WI38 (cell line): Measurements from ENCODE around the gene UPK2.

Source experiments
- H3K4me3 ChIP-seq: 2 replicates; pipeline ENCODE4 v1.5.1; 2011; ENCODE audit warnings: low read depth, mild to moderate bottlenecking, control low read depth, low read length
- TF ChIP-seq, protein P1 (sequence below): IDR thresholded peaks from 2 replicates; pipeline ENCODE4 v1.5.1; 2012; ENCODE audit warnings: low read depth, mild to moderate bottlenecking, control low read depth, low read length

UPK2 gene

DNA sequence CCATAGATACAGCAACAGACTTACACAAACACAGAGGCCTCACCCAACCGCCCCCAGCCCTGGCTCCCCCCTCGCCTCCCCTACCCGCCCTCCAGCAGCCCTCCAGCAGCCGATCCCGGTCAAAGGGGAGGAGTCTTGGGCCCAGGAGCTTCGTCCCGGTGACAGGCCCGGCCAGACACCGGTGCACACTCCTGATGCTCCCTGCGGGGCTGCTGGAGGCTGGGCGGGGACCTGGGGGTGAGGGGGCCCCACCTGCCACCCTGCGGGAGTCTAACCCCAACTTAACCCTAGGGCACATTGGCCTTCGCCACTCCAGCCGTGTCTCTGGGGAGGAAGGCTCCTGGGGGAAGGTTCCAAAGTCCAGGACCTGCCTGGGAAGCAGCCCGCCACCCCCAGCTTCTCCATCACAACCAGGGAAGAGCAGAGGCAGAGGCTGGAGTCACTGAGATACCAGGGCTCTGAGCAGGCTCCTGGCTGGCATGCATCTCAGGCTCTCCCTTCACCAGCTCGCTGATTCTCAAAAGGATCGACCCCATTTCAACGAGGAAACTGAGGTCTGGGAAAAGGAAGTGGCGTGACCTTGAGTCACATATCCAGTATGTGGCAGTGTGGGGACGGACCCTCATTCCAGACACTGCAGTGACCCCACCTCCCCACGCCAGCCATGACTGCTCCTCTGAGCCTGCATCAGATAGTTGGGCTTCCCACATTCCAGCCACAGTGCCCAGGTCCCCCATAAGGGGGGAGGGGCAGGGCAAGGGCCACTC lies 44.8 kb upstream of the UPK2 start:
- H3K4me3 ChIP-seq: peak overlapping the region; percentile 43

DNA sequence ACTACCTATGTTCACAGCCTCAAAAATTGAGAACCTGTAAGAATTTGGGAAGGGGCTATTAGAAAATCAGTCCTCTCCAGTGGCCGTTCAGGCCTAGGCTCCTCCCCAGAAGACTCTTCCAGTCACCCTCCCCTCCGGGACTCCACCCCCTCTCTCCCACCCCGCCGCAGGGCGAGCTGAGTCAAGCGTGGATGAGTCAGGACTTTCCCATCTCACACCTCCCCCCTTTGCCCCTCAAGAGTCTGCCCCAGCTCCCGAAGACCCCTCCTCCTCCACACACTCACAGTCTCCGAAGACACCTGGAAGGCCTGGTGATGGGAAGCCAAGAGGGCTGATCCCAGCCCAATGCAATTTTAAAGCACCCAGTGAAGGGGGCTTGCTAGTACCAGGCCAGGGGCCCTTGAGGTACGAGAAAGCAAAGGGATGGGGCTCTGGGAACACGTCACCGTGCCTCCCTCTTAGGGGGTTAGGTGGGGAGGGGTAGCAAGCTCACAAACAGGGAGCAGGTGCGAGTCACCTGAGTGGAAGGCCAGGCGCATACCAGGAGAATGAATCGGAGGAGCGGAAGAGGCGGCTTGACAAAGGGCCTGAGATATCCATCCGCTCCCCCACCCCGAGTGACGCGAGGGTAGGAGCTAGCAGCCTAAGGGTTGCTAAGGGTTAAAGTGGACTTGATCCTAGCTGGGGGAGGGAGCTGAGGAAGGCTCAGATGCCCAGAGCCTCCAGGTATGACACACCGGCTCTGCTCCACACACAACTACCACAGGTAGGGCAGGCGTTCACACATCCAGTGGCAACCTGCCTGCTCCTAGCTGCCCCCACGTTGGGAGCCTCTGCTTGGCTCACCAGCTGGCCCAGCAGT lies 44.0 kb upstream of the UPK2 start:
- TF ChIP-seq, protein P1, sequence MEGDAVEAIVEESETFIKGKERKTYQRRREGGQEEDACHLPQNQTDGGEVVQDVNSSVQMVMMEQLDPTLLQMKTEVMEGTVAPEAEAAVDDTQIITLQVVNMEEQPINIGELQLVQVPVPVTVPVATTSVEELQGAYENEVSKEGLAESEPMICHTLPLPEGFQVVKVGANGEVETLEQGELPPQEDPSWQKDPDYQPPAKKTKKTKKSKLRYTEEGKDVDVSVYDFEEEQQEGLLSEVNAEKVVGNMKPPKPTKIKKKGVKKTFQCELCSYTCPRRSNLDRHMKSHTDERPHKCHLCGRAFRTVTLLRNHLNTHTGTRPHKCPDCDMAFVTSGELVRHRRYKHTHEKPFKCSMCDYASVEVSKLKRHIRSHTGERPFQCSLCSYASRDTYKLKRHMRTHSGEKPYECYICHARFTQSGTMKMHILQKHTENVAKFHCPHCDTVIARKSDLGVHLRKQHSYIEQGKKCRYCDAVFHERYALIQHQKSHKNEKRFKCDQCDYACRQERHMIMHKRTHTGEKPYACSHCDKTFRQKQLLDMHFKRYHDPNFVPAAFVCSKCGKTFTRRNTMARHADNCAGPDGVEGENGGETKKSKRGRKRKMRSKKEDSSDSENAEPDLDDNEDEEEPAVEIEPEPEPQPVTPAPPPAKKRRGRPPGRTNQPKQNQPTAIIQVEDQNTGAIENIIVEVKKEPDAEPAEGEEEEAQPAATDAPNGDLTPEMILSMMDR: no peak
- H3K4me3 ChIP-seq: peak overlapping the region; percentile 43

More for the DNA sequence above, 44.8 kb upstream of the UPK2 start:
- TF ChIP-seq, protein P1: no peak

DNA sequence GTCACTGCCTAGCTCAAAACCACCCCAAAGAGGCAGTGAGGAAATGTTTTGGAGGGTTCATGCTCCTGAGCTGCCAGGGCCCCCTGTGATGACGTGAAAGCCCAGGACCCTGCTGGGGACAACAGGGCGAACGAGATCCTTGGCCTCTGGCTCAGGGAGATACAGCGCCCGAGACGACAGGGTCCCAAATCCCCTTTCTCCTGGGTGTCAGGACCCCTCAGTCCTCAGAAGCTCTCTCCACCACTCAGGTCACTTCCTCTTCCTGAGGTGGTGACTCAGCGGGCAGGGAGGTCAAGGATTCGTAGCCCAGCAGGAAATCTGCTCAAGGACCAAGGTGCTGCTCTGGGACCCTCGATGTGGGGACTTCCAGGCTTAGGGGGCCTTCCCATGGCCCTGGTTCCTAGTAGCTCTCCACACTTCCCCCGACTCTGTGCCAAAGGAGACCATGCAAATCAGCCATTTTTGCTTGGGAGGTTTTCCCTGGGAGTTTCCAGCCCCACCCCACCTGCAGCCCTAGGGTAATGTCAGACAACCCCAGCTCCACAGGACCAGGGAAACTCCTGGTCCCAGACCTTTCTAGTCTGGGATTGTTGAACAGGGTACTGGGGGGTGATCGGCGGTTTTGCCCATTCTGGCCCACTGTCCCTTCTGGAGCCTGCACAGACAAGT lies 43.2 kb upstream of the UPK2 start:
- TF ChIP-seq, protein P1: no peak
- H3K4me3 ChIP-seq: no peak overlapping the region

GRCh38 chr11:118913411-118914125 lies 42.5 kb upstream of the UPK2 start:
- no peak overlapping the region for H3K4me3 ChIP-seq
- TF ChIP-seq, protein P1: no peak

- H3K4me3 ChIP-seq: no peak overlapping the region
- TF ChIP-seq, protein P1: no peak
Measured at GRCh38 chr11:118914178-118914918, 41.8 kb upstream of the UPK2 start.

GRCh38 chr11:118914987-118915386 lies 41.1 kb upstream of the UPK2 start:
- TF ChIP-seq, protein P1: no peak
- no peak overlapping the region for H3K4me3 ChIP-seq
